SK-N-SH treated with all-trans-retinoic acid at 6 μM for 48 hours (cell line): ENCODE data around the gene A2M.

ENCODE experiments used
- ATAC-seq: fragments of 200-7000 bp; cut with Tn5 transposase; 3 replicates; pipeline ENCODE4 v1.9.1; 2020; ENCODE audit warnings: mild to moderate bottlenecking, moderate library complexity
- ARNTL ChIP-seq: fragments of 450-650 bp; formaldehyde crosslinking; IDR thresholded peaks from 2 replicates; pipeline ENCODE4 v1.5.0; 2020; ENCODE audit warnings: low read depth, mild to moderate bottlenecking, moderate library complexity, borderline replicate concordance
- BACH2 ChIP-seq: fragments of 250-450 bp; sonication (Bioruptor Pico); IDR thresholded peaks from 2 replicates; pipeline ENCODE4 v1.9.0; 2021; ENCODE audit warnings: mild to moderate bottlenecking, borderline replicate concordance
- CREB5 ChIP-seq: fragments of 250-450 bp; sonication (Bioruptor Pico); IDR thresholded peaks from 2 replicates; pipeline ENCODE4 v1.5.1; 2020; ENCODE audit warnings: low read depth, mild to moderate bottlenecking, moderate library complexity
- CSDC2 ChIP-seq: fragments of 250-450 bp; sonication (Bioruptor Pico); IDR thresholded peaks from 2 replicates; pipeline ENCODE4 v1.5.0; 2020; ENCODE audit warnings: mild to moderate bottlenecking, moderate library complexity
- CSRNP3 ChIP-seq: fragments of 250-450 bp; sonication (Bioruptor Pico); IDR thresholded peaks from 2 replicates; pipeline ENCODE4 v1.5.1; 2021; ENCODE audit warnings: mild to moderate bottlenecking, moderate library complexity
- ESRRG ChIP-seq: fragments of 250-450 bp; sonication (Bioruptor Pico); IDR thresholded peaks from 2 replicates; pipeline ENCODE4 v1.6.1; 2021; ENCODE audit warnings: mild to moderate bottlenecking
- GLIS3 ChIP-seq: fragments of 250-450 bp; sonication (Bioruptor Pico); IDR thresholded peaks from 2 replicates; pipeline ENCODE4 v1.5.0; 2020; ENCODE audit warnings: mild to moderate bottlenecking, moderate library complexity
- ISL1 ChIP-seq: fragments of 250-450 bp; sonication (Bioruptor Pico); IDR thresholded peaks from 2 replicates; pipeline ENCODE4 v2.1.2; 2022; ENCODE audit warnings: mild to moderate bottlenecking, moderate library complexity
- POU6F1 ChIP-seq: fragments of 250-450 bp; sonication (Bioruptor Pico); IDR thresholded peaks from 2 replicates; pipeline ENCODE4 v1.8.0; 2021; ENCODE audit warnings: low read depth, mild to moderate bottlenecking, moderate library complexity, borderline replicate concordance
- PPARA ChIP-seq: fragments of 250-450 bp; sonication (Bioruptor Pico); IDR thresholded peaks from 2 replicates; pipeline ENCODE4 v1.5.0; 2020; ENCODE audit warnings: mild to moderate bottlenecking, borderline replicate concordance
- RARB ChIP-seq: fragments of 250-450 bp; sonication (Bioruptor Pico); IDR thresholded peaks from 2 replicates; pipeline ENCODE4 v1.8.0; 2021; ENCODE audit warnings: mild to moderate bottlenecking, moderate library complexity
- SNAI2 ChIP-seq: fragments of 250-450 bp; sonication (Bioruptor Pico); IDR thresholded peaks from 2 replicates; pipeline ENCODE4 v1.5.0; 2020; ENCODE audit warnings: mild to moderate bottlenecking, moderate library complexity
- TCF4 ChIP-seq: fragments of 250-450 bp; sonication (Bioruptor Pico); IDR thresholded peaks from 2 replicates; pipeline ENCODE4 v1.8.0; 2021; ENCODE audit warnings: mild to moderate bottlenecking, moderate library complexity, borderline replicate concordance
- TOX ChIP-seq: fragments of 250-450 bp; sonication (Bioruptor Pico); IDR thresholded peaks from 2 replicates; pipeline ENCODE4 v1.8.0; 2021; ENCODE audit warnings: mild to moderate bottlenecking, moderate library complexity, borderline replicate concordance
- TSHZ2 ChIP-seq: fragments of 250-450 bp; sonication (Bioruptor Pico); IDR thresholded peaks from 2 replicates; pipeline ENCODE4 v1.5.0; 2020; ENCODE audit warnings: mild to moderate bottlenecking, moderate library complexity
- ZC3H10 ChIP-seq: fragments of 250-450 bp; sonication (Bioruptor Pico); IDR thresholded peaks from 2 replicates; pipeline ENCODE4 v1.5.1; 2021; ENCODE audit warnings: mild to moderate bottlenecking, moderate library complexity
- ZFP3 ChIP-seq: fragments of 250-450 bp; sonication (Bioruptor Pico); IDR thresholded peaks from 2 replicates; pipeline ENCODE4 v1.5.0; 2020; ENCODE audit warnings: mild to moderate bottlenecking, moderate library complexity
- ZFP30 ChIP-seq: fragments of 450-650 bp; formaldehyde crosslinking; IDR thresholded peaks from 2 replicates; pipeline ENCODE4 v1.5.0; 2022; ENCODE audit warnings: mild to moderate bottlenecking, moderate library complexity
- ZNF565 ChIP-seq: fragments of 450-650 bp; formaldehyde crosslinking; conservative IDR thresholded peaks from 2 replicates; pipeline ENCODE4 v1.5.0; 2020; ENCODE audit warnings: low read depth, mild to moderate bottlenecking, moderate library complexity
- ZNF70 ChIP-seq: fragments of 450-650 bp; formaldehyde crosslinking; IDR thresholded peaks from 2 replicates; pipeline ENCODE4 v1.5.0; 2020; ENCODE audit warnings: mild to moderate bottlenecking, moderate library complexity
- ZNF8 ChIP-seq: fragments of 450-650 bp; formaldehyde crosslinking; IDR thresholded peaks from 2 replicates; pipeline ENCODE4 v1.5.0; 2020; ENCODE audit warnings: mild to moderate bottlenecking, moderate library complexity

A2M gene

GRCh38 chr12:9113987-9114309 lies 1.8 kb downstream of the A2M start (continued):
- TF ChIP-seq ESRRG (CRISPR knock-in tag): no peak

- ATAC-seq: no peak
- TF ChIP-seq ESRRG (CRISPR knock-in tag) (no peak), ZC3H10 (CRISPR knock-in tag) (no peak), POU6F1 (no peak), GLIS3 (no peak), BACH2 (CRISPR knock-in tag) (no peak), ZNF70 (CRISPR knock-in tag) (no peak), RARB (CRISPR knock-in tag) (no peak), TOX (CRISPR knock-in tag) (no peak), TCF4 (CRISPR knock-in tag) (no peak), CSDC2 (CRISPR knock-in tag) (no peak), ZFP30 (CRISPR knock-in tag) (no peak), ISL1 (CRISPR knock-in tag) (no peak), PPARA (CRISPR knock-in tag) (no peak), TSHZ2 (CRISPR knock-in tag) (no peak), ZNF565 (CRISPR knock-in tag) (no peak)
These were observed 2.3 kb downstream of the A2M start for GRCh38 chr12:9113296-9113986.

GRCh38 chr12:9112076-9112853 lies 3.5 kb downstream of the A2M start:
- no peak for TF ChIP-seq RARB (CRISPR knock-in tag)
- TF ChIP-seq ZFP3 (CRISPR knock-in tag): no peak
- no peak for TF ChIP-seq CREB5 (CRISPR knock-in tag)
- TF ChIP-seq BACH2 (CRISPR knock-in tag): no peak
- TF ChIP-seq PPARA (CRISPR knock-in tag): no peak
- no peak for TF ChIP-seq SNAI2 (CRISPR knock-in tag)
- no peak for ATAC-seq

GRCh38 chr12:9111525-9111924 lies 4.2 kb downstream of the A2M start:
- TF ChIP-seq GLIS3 (no peak), RARB (CRISPR knock-in tag) (no peak), SNAI2 (CRISPR knock-in tag) (no peak), ZNF565 (CRISPR knock-in tag) (no peak), ARNTL (CRISPR knock-in tag) (no peak), ZFP30 (CRISPR knock-in tag) (no peak), CSRNP3 (CRISPR knock-in tag) (no peak), ZNF8 (no peak), ZFP3 (CRISPR knock-in tag) (no peak)
- no peak for ATAC-seq
